Mucosa of descending colon (tissue), 3 donors: ENCODE results near the gene TOMM20L. TPM values are rescaled to one million over a fixed set of nuclear protein-coding genes. Genes with fewer than 3 reads are reported as not detected.
A peak's percentile ranks its signal among the peaks of the same experiment; 100 is the strongest.
"Not testable (repeated sequence)": the region's sequence is repeated elsewhere in the genome, so short reads cannot be mapped to it uniquely, and the experiment has no call there.

Source experiments
- ATAC-seq: fragments of 200-7000 bp; cut with Tn5 transposase; one replicate; pipeline ENCODE4 v1.9.1; 2020; ENCODE audit warnings: mild to moderate bottlenecking, moderate library complexity
- DNase-seq, 3 donors: peaks; one replicate each; pipeline ENCODE4 v3.0.0-alpha.2; 2020
- H3K36me3 ChIP-seq: fragments of 200-600 bp; one replicate; pipeline ENCODE4 v1.8.0; 2021; ENCODE audit warnings: low read depth, mild to moderate bottlenecking
- H3K4me1 ChIP-seq: fragments of 200-600 bp; one replicate; pipeline ENCODE4 v1.8.0; 2021; ENCODE audit warnings: low read depth, mild to moderate bottlenecking
- H3K4me3 ChIP-seq: fragments of 200-600 bp; one replicate; pipeline ENCODE4 v1.8.0; 2021; ENCODE audit warnings: mild to moderate bottlenecking
- H3K9me3 ChIP-seq: fragments of 200-600 bp; one replicate; pipeline ENCODE4 v1.8.0; 2021; ENCODE audit warnings: mild to moderate bottlenecking
- CTCF ChIP-seq: fragments of 200-600 bp; IDR thresholded peaks from one replicate; pipeline ENCODE4 v1.8.0; 2022; ENCODE audit warnings: antibody characterized with exemption, mild to moderate bottlenecking
- intact Hi-C, 2 donors: fragments of 100-400 bp; cut with DNase I in 1 of 2; cut with micrococcal nuclease in 1 of 2; formaldehyde crosslinking; loops; one replicate each; pipeline versions ENCODE4 v1.11.0 to v1.11.1; 2022; cut with DNase I, micrococcal nuclease
- total RNA-seq, 3 donors: library from RNA; stranded (reverse); fragmentation: NEBNext Ultra II Directional in 2 of 3; extraction: Animal tissue kit (Norgen Biotek cat#: 25700) in 2 of 3; gene quantifications; one replicate each; pipeline versions ENCODE4 v1.2.1 to v1.2.4, GENCODE V29; 2021 to 2023
- donor health status: DM: no; HTN: no; CAD: no; lungs with moderate emphysema.
- donor health status: DM: no; HTN: no; CAD: no.
- donor health status: DM: no; HTN: yes; CAD: no.

The TOMM20L gene
- total RNA-seq, 3 donors from 2014 or later = 1.0 TPM; not detected in 2

DNA sequence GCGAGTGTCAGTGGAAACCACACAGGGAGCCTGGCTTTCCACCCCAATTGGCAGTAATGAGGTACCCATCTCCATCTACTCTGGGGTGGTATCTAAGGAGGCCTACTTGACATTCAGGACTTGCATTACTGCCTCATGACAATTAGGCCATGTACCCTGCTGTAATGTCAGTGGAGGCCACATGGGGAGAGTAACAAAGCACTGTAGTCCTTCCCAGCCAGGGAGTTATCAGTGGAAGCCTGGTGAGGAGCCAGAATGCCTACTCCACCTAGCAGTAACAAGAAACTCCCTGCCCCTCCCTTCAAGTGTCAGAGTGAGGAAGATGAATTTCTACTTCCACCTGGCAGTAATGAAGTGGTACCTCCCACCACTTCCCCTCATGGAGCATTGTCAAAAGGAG is 19.1 kb downstream of the TOMM20L start:
- DNase-seq (no peak), ATAC-seq (peak; percentile 54)
- H3K9me3 ChIP-seq = no peaks in the 10 kb centered on the region
- no peaks in the 10 kb centered on the region for H3K4me1 ChIP-seq
- H3K4me3 ChIP-seq = no peak overlapping the region
- intact Hi-C loops = no loop called here
- TF ChIP-seq CTCF = no peak
- no peaks in the 10 kb centered on the region for H3K36me3 ChIP-seq

DNA sequence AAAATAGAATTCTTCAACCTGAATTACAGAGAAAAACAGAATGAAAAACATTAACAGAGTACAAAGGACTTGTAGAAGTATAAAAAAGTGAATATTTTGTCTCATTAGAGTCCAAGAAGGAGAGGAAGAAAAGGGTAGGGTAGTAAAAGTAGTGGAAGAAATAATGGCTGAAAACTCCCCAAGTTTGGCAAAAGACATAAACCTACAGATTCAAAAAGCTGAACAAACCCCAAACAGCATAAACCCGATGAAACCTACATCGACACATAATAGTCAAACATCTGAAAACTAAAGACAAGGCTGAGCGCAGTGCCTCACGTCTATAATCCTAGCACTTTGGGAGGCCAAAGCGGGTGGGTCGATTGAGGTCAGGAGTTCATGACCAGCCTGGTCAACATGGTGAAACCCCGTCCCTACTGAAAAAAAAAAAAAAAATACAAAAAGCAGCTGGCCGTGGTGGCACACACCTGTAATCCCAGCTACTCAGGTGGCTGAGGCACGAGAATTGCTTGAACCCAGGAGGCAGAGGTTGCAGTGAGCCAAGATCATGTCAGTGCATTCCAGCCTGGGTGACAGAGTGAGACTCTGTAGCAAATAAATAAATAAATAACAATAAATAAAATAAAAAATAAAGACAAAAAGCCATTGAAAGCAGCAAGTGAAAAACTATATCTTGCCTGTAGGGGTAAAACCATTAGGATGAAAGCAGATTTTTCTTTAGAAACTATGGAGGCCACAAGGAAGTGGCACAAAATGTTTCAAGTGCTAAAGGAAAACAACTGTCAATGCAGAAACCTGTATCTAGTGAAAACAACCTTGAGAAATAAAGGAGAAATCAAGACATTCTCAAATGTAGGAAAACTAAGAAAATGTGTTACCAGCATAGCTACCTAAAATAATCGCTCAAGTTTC is 20.2 kb downstream of the TOMM20L start:
- no peak for TF ChIP-seq CTCF
- Histone ChIP-seq H3K4me3 (no peak overlapping the region), H3K4me1 (no peaks in the 10 kb centered on the region), H3K36me3 (no peaks in the 10 kb centered on the region), H3K9me3 (no peaks in the 10 kb centered on the region)
- intact Hi-C loops = no loop called here
- no peak for DNase-seq
- no peak for ATAC-seq

DNA sequence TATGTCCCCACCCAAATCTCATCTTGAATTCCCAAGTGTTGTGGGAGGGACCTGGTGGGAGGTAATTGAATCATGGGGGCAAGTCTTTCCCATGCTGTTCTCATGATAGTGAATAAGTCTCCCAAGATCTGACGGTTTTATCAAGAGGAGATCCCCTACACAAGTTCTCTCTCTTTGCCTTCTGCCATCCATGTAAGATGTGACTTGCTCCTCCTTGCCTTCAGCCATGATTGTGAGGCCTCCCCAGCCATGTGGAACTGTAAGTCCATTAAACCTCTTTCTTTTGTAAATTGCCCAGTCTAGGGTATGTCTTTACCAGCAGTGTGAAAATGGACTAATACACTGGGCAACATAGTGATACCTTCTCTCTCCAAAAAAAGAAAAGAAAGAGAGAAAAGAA is 21.2 kb downstream of the TOMM20L start:
- DNase-seq, H3K4me1 ChIP-seq, intact Hi-C loops, H3K4me3 ChIP-seq, H3K9me3 ChIP-seq, H3K36me3 ChIP-seq, ATAC-seq: not testable (repeated sequence)

DNA sequence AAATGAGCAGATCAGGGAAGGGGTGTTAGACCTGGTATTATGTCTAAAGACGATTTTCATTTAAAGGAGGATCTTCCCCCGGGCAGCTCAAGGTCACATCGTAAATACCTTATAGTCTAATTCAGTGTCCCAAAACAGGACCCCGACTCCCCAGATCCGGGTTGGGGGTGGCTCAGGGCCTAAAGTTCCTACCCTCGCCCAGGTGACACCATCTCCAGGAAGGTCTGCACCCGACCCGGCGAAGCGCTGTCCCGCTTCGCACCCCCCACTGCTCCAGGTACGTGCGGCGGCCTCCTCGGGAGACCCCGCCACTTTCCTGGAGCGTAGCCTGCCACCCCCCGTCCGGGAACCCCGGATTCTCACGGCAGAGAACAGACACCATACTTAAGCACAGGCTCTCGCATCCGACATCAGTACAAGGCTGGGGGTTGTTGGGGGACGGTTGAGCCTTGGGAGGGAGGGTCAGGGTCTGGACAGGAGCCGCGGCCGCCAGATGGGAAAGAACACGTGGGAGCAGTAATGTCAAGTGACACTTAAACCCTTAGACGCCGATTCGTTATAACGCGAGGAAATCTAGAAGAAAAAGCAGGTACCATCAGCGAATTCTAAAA is 31.0 kb downstream of the TOMM20L start:
- ATAC-seq (peak; percentile 71), DNase-seq (peak; percentile 71 to 77 (median 74))
- Histone ChIP-seq H3K4me3 (peak overlapping the region; percentile 84), H3K9me3 (no peaks in the 10 kb centered on the region), H3K36me3 (no peaks in the 10 kb centered on the region), H3K4me1 (peaks cover 17% of the 10 kb centered on the region)
- intact Hi-C loops = no loop called here
- no peak for TF ChIP-seq CTCF

DNA sequence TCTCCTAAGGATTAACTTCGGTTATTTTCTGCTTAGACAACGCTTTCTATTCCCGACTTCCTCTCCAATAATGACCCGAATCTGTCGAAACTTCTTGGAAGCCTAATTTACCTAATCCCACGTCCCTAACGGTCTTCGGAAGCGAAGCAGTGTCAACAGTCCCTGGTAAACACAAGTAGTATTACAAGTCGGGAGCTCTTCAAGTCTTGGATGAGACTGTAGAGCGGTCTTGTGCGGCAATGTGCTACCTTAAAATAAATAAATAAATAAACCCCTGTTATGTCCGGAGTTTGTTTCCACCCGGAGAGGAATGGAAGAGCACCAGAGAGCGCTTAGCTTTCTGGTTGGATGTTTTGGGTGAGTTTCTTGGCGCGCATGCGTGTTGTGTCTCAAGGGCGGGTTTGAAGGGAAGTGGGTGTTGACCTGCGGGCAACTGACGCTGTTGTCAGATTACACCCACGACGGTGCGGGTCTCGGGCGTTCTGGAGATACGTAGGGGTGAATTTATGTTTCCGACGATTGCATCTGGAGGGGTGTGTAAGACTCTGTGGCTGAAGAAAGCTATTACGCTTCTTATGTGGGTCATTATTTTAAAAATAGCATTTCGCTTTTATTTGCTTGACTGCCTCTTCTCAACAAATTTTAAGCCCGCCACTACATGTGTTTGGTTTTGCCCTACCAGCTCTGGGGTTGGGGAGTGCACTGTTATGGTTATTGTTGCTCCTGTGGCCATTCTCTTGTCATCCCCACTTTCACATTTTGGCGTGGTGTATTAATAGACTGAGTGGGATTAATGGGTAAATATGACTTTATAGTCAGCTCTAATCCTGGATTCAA is 31.8 kb downstream of the TOMM20L start, which contains the start of the genes KIAA0586 and TIMM9:
TSS of gene KIAA0586 (plus strand) at position 439 of the 837 bp plus-strand sequence. CDS start 546 bp downstream, outside the sequence.
TSS of gene TIMM9 (minus strand) at position 251 of the 837 bp plus-strand sequence. CDS start 15,586 bp downstream, outside the sequence.
- TF ChIP-seq CTCF = no peak
- intact Hi-C loops = no loop called here
- Histone ChIP-seq H3K9me3 (no peaks in the 10 kb centered on the region), H3K4me3 (peak within 1 kb of the TSS; percentile 84), H3K36me3 (no peaks in the 10 kb centered on the region), H3K4me1 (peaks cover 17% of the 10 kb centered on the region)
- DNase-seq = peak; percentile 95 to 98 (median 95)
- peak; percentile 99 for ATAC-seq
